Lower leg skin (tissue), 3 donors: ENCODE data around the gene DNAI7.

Source experiments
- CTCF ChIP-seq, 3 donors: fragments of 450-650 bp; IDR thresholded peaks; one replicate each; pipeline ENCODE4 v1.5.1; 2016; ENCODE audit warnings: antibody characterized with exemption in 3 of 3, mild to moderate bottlenecking in 3 of 3, moderate library complexity in 2 of 3
- POLR2A ChIP-seq, 2 donors: fragments of 450-650 bp; IDR thresholded peaks; one replicate each; pipeline ENCODE4 v1.6.1; 2016 to 2017; ENCODE audit warnings: antibody characterized with exemption in 2 of 2, mild to moderate bottlenecking in 1 of 2, moderate library complexity in 1 of 2

DNA sequence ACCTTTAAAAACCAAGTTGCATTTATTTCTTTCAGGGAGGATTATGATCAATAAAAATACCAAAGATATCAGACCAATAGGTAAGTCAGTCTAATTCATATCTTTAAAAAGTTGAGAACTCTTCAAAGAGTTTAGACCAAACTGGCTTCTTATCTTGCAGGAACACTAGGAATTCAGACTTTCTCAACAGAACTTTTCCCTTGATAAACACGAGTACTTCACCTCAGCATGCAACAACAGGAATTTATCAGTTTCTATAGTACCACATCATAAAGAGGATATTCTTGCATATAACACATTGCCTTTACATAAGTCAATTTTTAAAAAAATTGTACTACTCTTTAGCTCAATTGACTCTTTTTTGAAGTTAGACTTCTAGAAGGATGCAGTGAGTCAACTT is 68.2 kb downstream of the DNAI7 start:
- TF ChIP-seq CTCF (IDR thresholded peaks at IDR 0.05) (no peak), POLR2A (IDR thresholded peaks at IDR 0.05) (no peak)
